ENCODE measurements around the gene ACAT1. TPM values are rescaled to one million over a fixed set of nuclear protein-coding genes. Genes with fewer than 3 reads are reported as not detected.
"Not testable (repeated sequence)": the region's sequence is repeated elsewhere in the genome, so short reads cannot be mapped to it uniquely, and the experiment has no call there.

Gene ACAT1
- total and polyA plus RNA-seq, 10 of the 15 experiments (the other 5 are each of a cell fraction or from before 2014, with no cell fraction given): 57.1 to 139 (median 91.2) TPM

- TF ChIP-seq USF1 (IDR thresholded peaks at IDR 0.05; ENCODE audit: borderline replicate concordance, extremely low read length, insufficient read depth, low read depth, low read length) (no peak), RBBP5 (conservative IDR thresholded peaks at IDR 0.05) (no peak), CBX3 (IDR thresholded peaks at IDR 0.05; ENCODE audit: borderline replicate concordance, low read depth) (no peak), KLF5 (IDR thresholded peaks at IDR 0.05; ENCODE audit: partially characterized antibody) (no peak), MEF2B (IDR thresholded peaks at IDR 0.05; ENCODE audit: partially characterized antibody, poor library complexity, severe bottlenecking) (no peak), NFXL1 (IDR thresholded peaks at IDR 0.05; ENCODE audit: borderline replicate concordance) (no peak), ZNF217 (IDR thresholded peaks at IDR 0.05) (no peak), SMARCA5 (IDR thresholded peaks at IDR 0.05) (no peak), SMC3 (IDR thresholded peaks at IDR 0.05; ENCODE audit: borderline replicate concordance, low read length) (no peak), ZBTB4 (CRISPR knock-in tag; IDR thresholded peaks at IDR 0.05) (no peak), TCF3 (IDR thresholded peaks at IDR 0.05; ENCODE audit: borderline replicate concordance, insufficient read depth, low read depth, low read length) (no peak), MTA2 (IDR thresholded peaks at IDR 0.05; ENCODE audit: low read depth) (no peak)
Measured at GRCh38 chr11:108131993-108132392, 10.6 kb downstream of the ACAT1 start (continued).

- H4K20me1 ChIP-seq (ENCODE audit: control insufficient read depth, insufficient read depth); H3K4me3 ChIP-seq; H3K36me3 ChIP-seq (ENCODE audit: control insufficient read depth in 2 of 2, insufficient read depth in 2 of 2, low read length in 1 of 2); H3K9ac ChIP-seq (ENCODE audit: control insufficient read depth, insufficient read depth, low read length); ATAC-seq; H3K27me3 ChIP-seq (replicated peaks in 1 of 2; ENCODE audit: control insufficient read depth in 2 of 2, insufficient read depth in 2 of 2, low read length in 1 of 2); BruUV-seq (replicated peaks); POLR2A ChIA-PET; H3K27ac ChIP-seq (ENCODE audit: control insufficient read depth, insufficient read depth); H3K9me3 ChIP-seq (replicated peaks; ENCODE audit: control insufficient read depth, insufficient read depth, low read length); H3K4me1 ChIP-seq (ENCODE audit: control insufficient read depth, insufficient read depth, low read length); in situ Hi-C loops (cut with MboI); H2AFZ ChIP-seq (ENCODE audit: control insufficient read depth, low read depth, low read length); H3K79me2 ChIP-seq (ENCODE audit: control insufficient read depth, insufficient read depth, low read length); intact Hi-C loops (cut with micrococcal nuclease; ENCODE audit: unreplicated experiment); H3K4me2 ChIP-seq (ENCODE audit: control insufficient read depth, insufficient read depth); FAIRE-seq; DNase-seq (ENCODE audit: low read depth, low spot score): not testable (repeated sequence)
- ChIA-PET SMC1A (ENCODE audit: uncharacterized antibody, unreplicated experiment) (interaction anchor here (0.6 to 0.9 kb wide), 4 partner anchors 10 to 527 kb away, joined by 3 to 4 read pairs (median 3); no protein-coding TSS in a partner anchor), RAD21 (ENCODE audit: unreplicated experiment) (interaction anchor here (1.2 kb wide), 1 partner anchor 9 kb away, joined by 3 read pairs; no protein-coding TSS in a partner anchor), CTCF (interaction anchor here (0.8 to 1.2 kb wide), 4 partner anchors 11 to 514 kb away, joined by 3 to 4 read pairs (median 4); partner anchors contain the start of gene ACAT1)
- 97% methylated on average over 2 of the region's 2 CpGs for WGBS (ENCODE audit: insufficient coverage, insufficient replicate concordance, low lambda C conversion rate, missing lambda C conversion rate)
Measured at GRCh38 chr11:108132993-108133538, 11.7 kb downstream of the ACAT1 start.
